Hematopoietic multipotent progenitor cell treated with erythropoietin and hydrocortisone succinate and interleukin-3 and kit ligand, for 15 days (in vitro differentiated cells): ENCODE results near the gene TIMM21.

ENCODE experiments used
- DNase-seq: peaks from one replicate; pipeline ENCODE4 v3.0.0-alpha.2; 2015; ENCODE audit warnings: low spot score

The TIMM21 gene

GRCh38 chr18:74147779-74148542 lies at the start of gene TIMM21, which contains the start of gene FBXO15:
Gene TIMM21 (plus strand): TSS chr18:74148523. CDS start chr18:74148809, 286 bp downstream.
Gene FBXO15 (minus strand): TSS chr18:74147834. CDS start chr18:74147785, 49 bp downstream.
- peak; percentile 97 for DNase-seq

GRCh38 chr18:74108460-74108859 lies 39.9 kb upstream of the TIMM21 start:
- no peak for DNase-seq

GRCh38 chr18:74110149-74110548 lies 38.2 kb upstream of the TIMM21 start:
- DNase-seq, result no peak

- no peak for DNase-seq
Observed at GRCh38 chr18:74110976-74111375, 37.3 kb upstream of the TIMM21 start.

- DNase-seq, result no peak
Observed at GRCh38 chr18:74113711-74114110, 34.6 kb upstream of the TIMM21 start.

- DNase-seq, result no peak
Observed at GRCh38 chr18:74114116-74114515, 34.2 kb upstream of the TIMM21 start.

- DNase-seq, result no peak
Observed at GRCh38 chr18:74115046-74115445, 33.3 kb upstream of the TIMM21 start.

GRCh38 chr18:74116633-74117554 lies 31.4 kb upstream of the TIMM21 start:
- DNase-seq, result no peak

GRCh38 chr18:74123200-74123599 lies 25.1 kb upstream of the TIMM21 start:
- no peak for DNase-seq

- no peak for DNase-seq
Observed at GRCh38 chr18:74124642-74125041, 23.7 kb upstream of the TIMM21 start.

GRCh38 chr18:74126684-74127655 lies 21.4 kb upstream of the TIMM21 start:
- no peak for DNase-seq

- no peak for DNase-seq
Observed at GRCh38 chr18:74128159-74128558, 20.2 kb upstream of the TIMM21 start.

GRCh38 chr18:74131124-74131523 lies 17.2 kb upstream of the TIMM21 start:
- no peak for DNase-seq

- no peak for DNase-seq
Observed at GRCh38 chr18:74132201-74132600, 16.1 kb upstream of the TIMM21 start.

- no peak for DNase-seq
Observed at GRCh38 chr18:74137920-74138538, 10.3 kb upstream of the TIMM21 start.

- DNase-seq, result no peak
Observed at GRCh38 chr18:74139411-74139810, 8.9 kb upstream of the TIMM21 start.

- no peak for DNase-seq
Observed at GRCh38 chr18:74139888-74140287, 8.4 kb upstream of the TIMM21 start.

GRCh38 chr18:74140582-74140981 lies 7.7 kb upstream of the TIMM21 start:
- DNase-seq, result no peak

- DNase-seq, result no peak
Observed at GRCh38 chr18:74141667-74142066, 6.7 kb upstream of the TIMM21 start.

GRCh38 chr18:74142252-74142651 lies 6.1 kb upstream of the TIMM21 start:
- no peak for DNase-seq

GRCh38 chr18:74146756-74147155 lies 1.6 kb upstream of the TIMM21 start:
- DNase-seq, result no peak

GRCh38 chr18:74147491-74147778 lies 888 bp upstream of the TIMM21 start:
- no peak for DNase-seq
